Upper lobe of left lung (tissue), 6 donors: ENCODE data around the gene RBM20. TPM values are rescaled to one million over a fixed set of nuclear protein-coding genes. Genes with fewer than 3 reads are reported as not detected.

ENCODE experiments used
- ATAC-seq, 2 donors: fragments of 200-7000 bp; cut with Tn5 transposase; one replicate each; pipeline ENCODE4 v1.9.1; 2022; ENCODE audit warnings: mild to moderate bottlenecking in 2 of 2, moderate library complexity in 2 of 2; ENCODE audit not compliant: low FRiP score in 2 of 2
- DNase-seq, 2 donors: peaks; one replicate each; pipeline ENCODE4 v3.0.0-alpha.2; 2019 to 2020
- H3K27ac ChIP-seq, 4 donors: fragments of 200-600 bp; sonication (generic); one replicate each; pipeline ENCODE4 v1.5.1; 2016 to 2019
- H3K27me3 ChIP-seq, 4 donors: fragments of 200-600 bp; sonication (generic); one replicate each; pipeline ENCODE4 v1.5.1; 2017 to 2019
- H3K36me3 ChIP-seq, 4 donors: fragments of 200-600 bp; sonication (generic); one replicate each; pipeline ENCODE4 v1.5.1; 2016 to 2019
- H3K4me1 ChIP-seq, 4 donors: fragments of 200-600 bp; sonication (generic); one replicate each; pipeline ENCODE4 v1.5.1; 2018 to 2019
- H3K4me3 ChIP-seq, 4 donors: fragments of 200-600 bp; sonication (generic); one replicate each; pipeline ENCODE4 v1.5.1; 2017 to 2019; ENCODE audit warnings: mild to moderate bottlenecking in 2 of 4, moderate library complexity in 1 of 4
- H3K9me3 ChIP-seq, 4 donors: fragments of 200-600 bp; sonication (generic); one replicate each; pipeline ENCODE4 v1.5.1; 2018 to 2019
- CTCF ChIP-seq, 6 experiments: fragments of 450-650 bp in 4 of 6; fragments of 200-600 bp in 2 of 6; sonication (generic) in 2 of 6; IDR thresholded peaks; one replicate each; pipeline ENCODE4 v1.5.1; 2016 to 2019; ENCODE audit warnings: antibody characterized with exemption in 6 of 6
- EP300 ChIP-seq, 4 donors: sonication (generic); formaldehyde crosslinking; IDR thresholded peaks; one replicate each; pipeline ENCODE4 v1.5.1; 2017; ENCODE audit warnings: antibody characterized with exemption in 4 of 4, control low read depth in 2 of 4
- POLR2A ChIP-seq, 4 donors: fragments of 450-650 bp; IDR thresholded peaks; one replicate each; pipeline ENCODE4 v1.5.1; 2016 to 2017; ENCODE audit warnings: antibody characterized with exemption in 4 of 4, mild to moderate bottlenecking in 2 of 4
- POLR2AphosphoS5 ChIP-seq, 2 donors: sonication (generic); formaldehyde crosslinking; IDR thresholded peaks; one replicate each; pipeline ENCODE4 v1.5.1; 2017; ENCODE audit warnings: antibody characterized with exemption in 2 of 2
- WGBS, 2 donors: methylation state at CpG; one replicate each; pipeline ENCODE4 v1.1.5; 2017 to 2018; 5-methylcytosine and 5-hydroxymethylcytosine counted together
- total RNA-seq, 6 donors: library from RNA; depleted of rRNA in 4 of 6; stranded (reverse); fragments of >200 nt in 4 of 6; gene quantifications; one replicate each; pipeline versions ENCODE4 v1.1.0 to v1.2.1, GENCODE V29; 2016 to 2021
- donor health status: DM: no; HTN: no; CAD: no; lungs with moderate emphysema.
- donor health status: DM: no; HTN: yes; CAD: no; lungs with severe emphysema.

Gene RBM20
- total RNA-seq, 6 donors from 2014 or later: 0.11 to 7.5 (median 1.5) TPM

- H3K36me3 ChIP-seq: no peaks in the 10 kb centered on the region
- 71 to 82% methylated on average over 2 to 3 of the region's 3 CpGs for WGBS, 2 donors
- H3K27ac ChIP-seq: peak overlapping the region in 2 of 4 donors; percentile 49 to 61
- ATAC-seq: peak in 1 of 2 donors; percentile 28
- no peak for DNase-seq
- H3K4me3 ChIP-seq: no peak overlapping the region
- H3K9me3 ChIP-seq: no peaks in the 10 kb centered on the region
- peaks cover 0 to 42% (median 13%) of the 10 kb centered on the region in 4 donors for H3K4me1 ChIP-seq
- TF ChIP-seq CTCF (IDR thresholded peaks at IDR 0.05) (no peak), POLR2AphosphoS5 (IDR thresholded peaks at IDR 0.05) (no peak), EP300 (IDR thresholded peaks at IDR 0.05) (no peak), POLR2A (IDR thresholded peaks at IDR 0.05) (no peak)
- no peaks in the 10 kb centered on the region for H3K27me3 ChIP-seq
These were observed 196.8 kb downstream of the RBM20 start for GRCh38 chr10:110840923-110841428.

GRCh38 chr10:110841767-110842267, 197.7 kb downstream of the RBM20 start:
- Histone ChIP-seq H3K27me3 (no peaks in the 10 kb centered on the region), H3K27ac (no peak overlapping the region), H3K4me3 (no peak overlapping the region), H3K4me1 (peaks cover 0 to 42% (median 13%) of the 10 kb centered on the region in 4 donors), H3K36me3 (no peaks in the 10 kb centered on the region), H3K9me3 (no peaks in the 10 kb centered on the region)
- ATAC-seq (no peak), DNase-seq (no peak)
- no peak for TF ChIP-seq POLR2AphosphoS5 (IDR thresholded peaks at IDR 0.05)
- no peak for TF ChIP-seq EP300 (IDR thresholded peaks at IDR 0.05)
- no peak for TF ChIP-seq CTCF (IDR thresholded peaks at IDR 0.05)
- TF ChIP-seq POLR2A (IDR thresholded peaks at IDR 0.05): no peak
- WGBS, 2 donors: 91 to 98% methylated on average over 6 to 9 of the region's 9 CpGs

GRCh38 chr10:110842326-110842904, 198.3 kb downstream of the RBM20 start:
- Histone ChIP-seq H3K4me3 (no peak overlapping the region), H3K27me3 (no peaks in the 10 kb centered on the region), H3K9me3 (no peaks in the 10 kb centered on the region), H3K36me3 (no peaks in the 10 kb centered on the region), H3K4me1 (peaks cover 0 to 36% (median 11%) of the 10 kb centered on the region in 4 donors), H3K27ac (peak overlapping the region in 1 of 4 donors; percentile 29)
- 72 to 88% methylated on average over 4 to 7 of the region's 7 CpGs for WGBS, 2 donors
- ATAC-seq (no peak), DNase-seq (no peak)
- TF ChIP-seq EP300 (IDR thresholded peaks at IDR 0.05) (no peak), POLR2A (IDR thresholded peaks at IDR 0.05) (no peak)

GRCh38 chr10:110843031-110843430, 198.9 kb downstream of the RBM20 start:
- H3K4me1 ChIP-seq: peaks cover 0 to 35% (median 11%) of the 10 kb centered on the region in 4 donors
- ATAC-seq: peak in 1 of 2 donors; percentile 36
- 29 to 33% methylated on average over 2 of the region's 2 CpGs for WGBS, 2 donors

More at GRCh38 chr10:110843031-110843430, 198.9 kb downstream of the RBM20 start:
- no peaks in the 10 kb centered on the region for H3K9me3 ChIP-seq
- H3K36me3 ChIP-seq: no peaks in the 10 kb centered on the region
- no peak for DNase-seq
- H3K27me3 ChIP-seq: no peaks in the 10 kb centered on the region
- H3K4me3 ChIP-seq: no peak overlapping the region
- peak overlapping the region in 1 of 4 donors; percentile 29 for H3K27ac ChIP-seq
- TF ChIP-seq POLR2AphosphoS5 (IDR thresholded peaks at IDR 0.05): no peak
- peak in 1 of 4 donors; percentile 8 for TF ChIP-seq POLR2A (IDR thresholded peaks at IDR 0.05)
- no peak for TF ChIP-seq CTCF (IDR thresholded peaks at IDR 0.05)
- no peak for TF ChIP-seq EP300 (IDR thresholded peaks at IDR 0.05)
